GM18505 (cell line): ENCODE data around the gene COL4A2.

Experiments used
- ATAC-seq: cut with Tn5 transposase; IDR thresholded peaks from one replicate; pipeline ENCODE4 v1.9.1; 2021; ENCODE audit not compliant: unreplicated experiment
- POLR2A ChIP-seq: IDR thresholded peaks from 4 replicates; pipeline ENCODE4 v1.6.1; 2011; ENCODE audit warnings: borderline replicate concordance; ENCODE audit not compliant: insufficient read depth, insufficient read length; ENCODE audit errors: extremely low read depth

COL4A2 gene

GRCh38 chr13:110371550-110372465, 64.7 kb downstream of the COL4A2 start:
- peak; percentile 56 for ATAC-seq

GRCh38 chr13:110372676-110373075, 65.6 kb downstream of the COL4A2 start:
- TF ChIP-seq POLR2A: no peak
- no peak for ATAC-seq

More at GRCh38 chr13:110371550-110372465, 64.7 kb downstream of the COL4A2 start:
- TF ChIP-seq POLR2A: no peak

- ATAC-seq: no peak
- TF ChIP-seq POLR2A: no peak
Measured at GRCh38 chr13:110373617-110374016, 66.5 kb downstream of the COL4A2 start.

GRCh38 chr13:110374431-110375370, 67.6 kb downstream of the COL4A2 start:
- no peak for ATAC-seq
- TF ChIP-seq POLR2A: no peak

- TF ChIP-seq POLR2A: no peak
- ATAC-seq: no peak
Measured at GRCh38 chr13:110376120-110376519, 69.0 kb downstream of the COL4A2 start.

GRCh38 chr13:110377178-110377825, 70.2 kb downstream of the COL4A2 start:
- TF ChIP-seq POLR2A: no peak
- no peak for ATAC-seq

GRCh38 chr13:110377826-110378201, 70.7 kb downstream of the COL4A2 start:
- no peak for ATAC-seq
- no peak for TF ChIP-seq POLR2A

GRCh38 chr13:110379358-110379757, 72.3 kb downstream of the COL4A2 start:
- ATAC-seq: no peak
- TF ChIP-seq POLR2A: no peak

- no peak for ATAC-seq
- no peak for TF ChIP-seq POLR2A
Measured at GRCh38 chr13:110379905-110380341, 72.8 kb downstream of the COL4A2 start.

- ATAC-seq: no peak
- no peak for TF ChIP-seq POLR2A
Measured at GRCh38 chr13:110380359-110381028, 73.4 kb downstream of the COL4A2 start.

- TF ChIP-seq POLR2A: no peak
- no peak for ATAC-seq
Measured at GRCh38 chr13:110381029-110381360, 73.9 kb downstream of the COL4A2 start.

- ATAC-seq: no peak
- no peak for TF ChIP-seq POLR2A
Measured at GRCh38 chr13:110382229-110382628, 75.1 kb downstream of the COL4A2 start.

GRCh38 chr13:110382830-110383229, 75.7 kb downstream of the COL4A2 start:
- no peak for ATAC-seq
- TF ChIP-seq POLR2A: no peak

GRCh38 chr13:110387451-110388107, 80.5 kb downstream of the COL4A2 start:
- TF ChIP-seq POLR2A: no peak
- peak; percentile 86 for ATAC-seq
